SU-DHL-6 (cell line): ENCODE results near the gene P4HA1.

Source experiments
- CTCF ChIP-seq: fragments of 200-600 bp; sonication (generic); IDR thresholded peaks from one replicate; pipeline ENCODE4 v1.5.1; 2017; ENCODE audit warnings: antibody characterized with exemption, mild to moderate bottlenecking, low read length, moderate library complexity; ENCODE audit not compliant: insufficient read depth, poor library complexity, severe bottlenecking
- EZH2phosphoT487 ChIP-seq: fragments of 200-600 bp; sonication (generic), shearing (Covaris generic); conservative IDR thresholded peaks from 2 replicates; pipeline ENCODE4 v1.6.1; 2018; ENCODE audit warnings: mild to moderate bottlenecking, antibody characterized with exemption, low read length, moderate library complexity, mixed read lengths

GRCh38 chr10:73054286-73054685, 42.4 kb downstream of the P4HA1 start:
- no peak for TF ChIP-seq CTCF
- TF ChIP-seq EZH2phosphoT487 = no peak
